Adrenal gland (tissue), 5 donors: ENCODE results near the gene CRYM.

Source experiments
- POLR2A ChIP-seq, 2 donors: fragments of 450-650 bp; IDR thresholded peaks; one replicate each; pipeline ENCODE4 v1.6.1; 2017; ENCODE audit warnings: antibody characterized with exemption in 2 of 2, mild to moderate bottlenecking in 2 of 2, moderate library complexity in 1 of 2
- TF ChIP-seq, protein P1 (sequence below), 6 experiments: fragments of 450-650 bp in 4 of 6; fragments of 200-600 bp in 2 of 6; sonication (generic) in 1 of 6; IDR thresholded peaks; 1 replicate in 5 of 6; 2 replicates in 1 of 6; pipeline versions ENCODE4 v1.5.1 to v1.8.0; 2016 to 2021; ENCODE audit warnings: antibody characterized with exemption in 6 of 6, mild to moderate bottlenecking in 2 of 6, moderate library complexity in 1 of 6
- donor health status: DM: no; HTN: no; CAD: no.

DNA sequence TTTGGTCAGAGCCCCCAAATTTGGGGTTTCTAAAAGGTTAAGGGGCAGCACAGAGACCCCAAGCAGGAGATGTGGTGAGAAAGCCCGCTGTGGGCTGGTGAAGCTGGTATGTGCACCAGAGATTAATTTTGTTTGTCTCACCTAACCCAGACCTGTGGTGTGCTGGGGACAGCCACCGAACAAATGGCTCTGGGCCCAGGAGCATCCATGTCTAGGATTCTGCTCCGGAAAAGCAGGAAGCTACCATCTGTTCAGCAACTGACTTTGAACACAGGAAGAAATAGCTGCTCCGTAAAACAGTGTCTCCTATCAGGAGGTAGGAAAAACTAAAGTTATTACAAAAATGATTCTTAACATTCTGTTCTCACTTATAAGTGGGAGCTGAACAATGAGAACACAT lies 64.0 kb downstream of the CRYM start:
- TF ChIP-seq, protein P1, sequence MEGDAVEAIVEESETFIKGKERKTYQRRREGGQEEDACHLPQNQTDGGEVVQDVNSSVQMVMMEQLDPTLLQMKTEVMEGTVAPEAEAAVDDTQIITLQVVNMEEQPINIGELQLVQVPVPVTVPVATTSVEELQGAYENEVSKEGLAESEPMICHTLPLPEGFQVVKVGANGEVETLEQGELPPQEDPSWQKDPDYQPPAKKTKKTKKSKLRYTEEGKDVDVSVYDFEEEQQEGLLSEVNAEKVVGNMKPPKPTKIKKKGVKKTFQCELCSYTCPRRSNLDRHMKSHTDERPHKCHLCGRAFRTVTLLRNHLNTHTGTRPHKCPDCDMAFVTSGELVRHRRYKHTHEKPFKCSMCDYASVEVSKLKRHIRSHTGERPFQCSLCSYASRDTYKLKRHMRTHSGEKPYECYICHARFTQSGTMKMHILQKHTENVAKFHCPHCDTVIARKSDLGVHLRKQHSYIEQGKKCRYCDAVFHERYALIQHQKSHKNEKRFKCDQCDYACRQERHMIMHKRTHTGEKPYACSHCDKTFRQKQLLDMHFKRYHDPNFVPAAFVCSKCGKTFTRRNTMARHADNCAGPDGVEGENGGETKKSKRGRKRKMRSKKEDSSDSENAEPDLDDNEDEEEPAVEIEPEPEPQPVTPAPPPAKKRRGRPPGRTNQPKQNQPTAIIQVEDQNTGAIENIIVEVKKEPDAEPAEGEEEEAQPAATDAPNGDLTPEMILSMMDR (IDR thresholded peaks at IDR 0.05): no peak
- TF ChIP-seq POLR2A (IDR thresholded peaks at IDR 0.05): no peak
